ENCODE measurements around the gene ZNF638.

Gene ZNF638

GRCh38 chr2:71332435-71332796 lies 834 bp downstream of the ZNF638 start:
- DNase-seq (ENCODE audit: low read depth in 2 of 2), result no peak

GRCh38 chr2:71333619-71334018 lies 2.0 kb downstream of the ZNF638 start:
- no peak for DNase-seq (ENCODE audit: low read depth in 2 of 2)

DNA sequence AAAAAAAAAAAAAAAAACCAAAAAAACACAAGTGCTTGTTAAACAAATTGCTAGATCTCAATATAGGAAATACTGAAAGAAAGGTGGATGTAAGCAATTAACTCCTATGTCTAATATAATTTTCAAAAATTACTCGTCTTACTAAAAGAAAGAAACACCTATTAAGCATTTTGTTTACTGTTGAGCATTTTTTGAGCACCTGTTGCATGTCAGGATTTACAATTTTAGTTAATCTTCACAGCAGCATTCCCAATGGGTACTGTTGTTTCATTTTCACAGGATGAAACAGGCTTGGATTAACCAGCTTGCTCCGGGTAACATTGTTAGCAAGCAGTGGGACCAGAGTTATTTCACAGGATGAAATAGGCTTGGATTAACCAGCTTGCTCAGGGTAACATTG lies 4.8 kb downstream of the ZNF638 start:
- no peak for DNase-seq (ENCODE audit: low read depth in 2 of 2)

DNA sequence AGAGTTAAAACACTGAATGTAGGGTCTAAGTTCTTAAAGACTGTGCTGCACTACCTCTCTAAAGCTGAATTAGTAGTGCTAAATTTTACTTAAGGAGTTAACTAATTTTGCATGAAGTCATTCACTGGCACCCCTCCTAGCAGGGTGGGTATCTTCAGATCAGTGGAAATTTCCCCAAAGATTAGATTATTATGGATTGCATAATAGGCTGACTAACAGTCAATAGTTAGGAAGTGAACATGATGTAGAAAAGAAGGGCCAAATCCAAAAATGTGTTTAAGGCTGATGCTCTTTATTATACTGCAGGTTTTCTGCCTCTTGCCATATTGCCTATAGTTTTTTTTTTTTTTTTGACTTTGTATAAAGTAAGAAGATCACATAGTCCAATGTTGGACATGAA lies 5.2 kb downstream of the ZNF638 start:
- no peak for DNase-seq (ENCODE audit: low read depth in 2 of 2)

GRCh38 chr2:71337776-71338175 lies 6.2 kb downstream of the ZNF638 start:
- DNase-seq (ENCODE audit: low read depth in 2 of 2), result no peak

GRCh38 chr2:71339685-71340084 lies 8.1 kb downstream of the ZNF638 start:
- DNase-seq (ENCODE audit: low read depth in 2 of 2), result no peak

DNA sequence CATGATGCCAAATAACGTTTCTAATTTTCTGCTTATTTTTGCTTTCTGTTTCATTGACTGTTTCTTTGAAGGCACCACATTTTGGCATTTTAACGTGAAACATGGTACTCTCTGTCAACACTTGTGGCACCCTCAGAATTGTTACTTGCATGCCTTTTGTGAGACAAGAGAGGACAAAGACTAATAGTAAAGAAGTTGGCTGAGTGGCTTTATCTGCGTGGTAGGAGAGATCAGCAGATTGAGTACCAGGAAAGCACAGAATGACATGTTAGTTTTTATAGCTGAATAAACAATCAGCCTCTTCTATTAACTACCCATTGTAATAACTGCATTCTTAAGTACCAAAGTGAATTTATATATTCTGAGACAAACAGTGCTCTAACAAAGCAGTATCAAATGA lies 8.6 kb downstream of the ZNF638 start:
- no peak for DNase-seq (ENCODE audit: low read depth in 2 of 2)

DNA sequence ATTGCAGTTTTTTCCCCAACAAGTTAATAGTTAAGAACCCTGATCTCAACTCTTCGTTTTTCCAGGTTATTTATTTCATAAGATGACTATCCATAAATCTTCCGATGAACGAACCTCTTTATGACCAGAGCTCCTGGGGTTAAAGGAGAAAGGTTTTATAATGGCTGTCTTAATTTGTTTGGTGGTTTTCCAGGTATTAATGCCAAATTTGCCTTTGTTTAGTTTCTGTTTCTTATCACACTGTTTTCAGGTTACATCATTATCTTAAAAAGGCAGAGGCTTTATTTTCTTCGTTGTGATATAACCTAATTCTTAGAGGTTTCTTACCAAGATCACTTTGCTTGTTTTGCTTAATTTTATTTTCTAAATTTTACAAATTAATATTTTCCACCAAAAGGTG lies 10.1 kb downstream of the ZNF638 start:
- DNase-seq (ENCODE audit: low read depth in 2 of 2), result no peak

DNA sequence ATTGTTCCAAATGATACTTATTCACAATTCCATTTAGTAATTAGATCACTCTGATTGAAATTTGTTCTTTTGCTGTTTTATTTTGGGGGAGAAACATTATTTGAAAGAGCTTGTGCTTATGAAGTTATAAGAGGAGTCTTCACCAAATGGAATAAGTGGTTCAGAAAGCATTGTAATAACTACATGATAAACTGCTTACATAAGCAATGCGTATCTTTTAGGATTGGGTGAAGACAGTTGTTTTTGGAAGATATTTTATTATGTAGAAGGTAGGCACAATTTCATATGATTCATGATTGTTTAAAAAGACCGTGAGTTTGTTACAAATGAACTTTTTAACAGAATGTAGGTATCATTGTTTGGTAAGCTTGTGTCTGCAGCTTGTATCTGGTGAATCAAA lies 14.5 kb downstream of the ZNF638 start:
- no peak for DNase-seq (ENCODE audit: low read depth in 2 of 2)

GRCh38 chr2:71347517-71347916 lies 15.9 kb downstream of the ZNF638 start:
- DNase-seq (ENCODE audit: low read depth in 2 of 2), result no peak

GRCh38 chr2:71348302-71348701 lies 16.7 kb downstream of the ZNF638 start:
- no peak for DNase-seq (ENCODE audit: low read depth in 2 of 2)

GRCh38 chr2:71353248-71353647 lies 21.7 kb downstream of the ZNF638 start:
- DNase-seq (ENCODE audit: low read depth in 2 of 2), result no peak

- DNase-seq (ENCODE audit: low read depth in 2 of 2), result no peak
These were observed 27.5 kb downstream of the ZNF638 start for GRCh38 chr2:71358931-71359671.

DNA sequence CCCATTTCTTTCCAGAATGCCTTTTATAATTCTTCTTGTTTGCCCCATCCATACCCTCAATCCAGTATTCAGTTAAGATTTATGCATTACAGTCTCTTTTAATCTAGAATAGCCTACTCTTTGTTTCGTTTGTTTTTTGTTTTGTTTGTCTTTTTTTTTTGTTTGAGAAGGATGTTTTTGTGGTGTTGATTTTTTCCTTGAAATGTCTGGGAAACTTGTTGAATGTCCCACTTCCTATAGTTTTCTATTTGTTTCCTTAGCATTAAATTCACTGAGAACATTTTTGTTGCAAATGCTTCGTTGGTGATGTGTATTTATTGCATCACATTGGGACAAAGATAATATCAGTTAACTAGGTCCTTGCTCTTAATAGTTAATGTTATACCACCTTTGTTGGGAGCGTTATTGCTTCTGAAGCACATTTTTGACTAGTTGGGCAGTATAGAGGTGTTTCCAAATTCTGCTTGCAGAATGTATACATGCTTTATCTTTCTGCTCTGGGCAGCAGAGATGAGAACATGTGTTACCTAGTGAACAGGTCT lies 28.9 kb downstream of the ZNF638 start:
- DNase-seq (ENCODE audit: low read depth in 2 of 2), result no peak

DNA sequence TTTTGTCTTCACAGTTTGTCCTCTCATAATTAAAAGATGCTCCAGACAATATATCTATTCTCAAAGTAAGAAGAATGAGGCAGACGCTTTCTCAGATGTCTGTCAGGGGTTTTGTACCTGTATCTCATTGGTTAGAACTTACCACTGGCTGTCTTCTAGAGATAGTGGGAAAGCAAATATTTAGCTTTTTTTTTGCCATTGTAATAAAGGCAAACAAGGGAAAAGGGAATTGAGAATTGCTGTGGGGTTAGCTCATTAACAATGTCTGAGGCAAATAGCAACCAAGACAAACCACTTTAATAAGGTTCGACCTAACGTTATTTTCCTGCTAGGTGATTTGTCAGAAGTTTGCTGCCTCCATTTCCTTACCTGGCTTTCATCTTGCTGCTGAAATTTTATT lies 30.0 kb downstream of the ZNF638 start:
- no peak for DNase-seq (ENCODE audit: low read depth in 2 of 2)

DNA sequence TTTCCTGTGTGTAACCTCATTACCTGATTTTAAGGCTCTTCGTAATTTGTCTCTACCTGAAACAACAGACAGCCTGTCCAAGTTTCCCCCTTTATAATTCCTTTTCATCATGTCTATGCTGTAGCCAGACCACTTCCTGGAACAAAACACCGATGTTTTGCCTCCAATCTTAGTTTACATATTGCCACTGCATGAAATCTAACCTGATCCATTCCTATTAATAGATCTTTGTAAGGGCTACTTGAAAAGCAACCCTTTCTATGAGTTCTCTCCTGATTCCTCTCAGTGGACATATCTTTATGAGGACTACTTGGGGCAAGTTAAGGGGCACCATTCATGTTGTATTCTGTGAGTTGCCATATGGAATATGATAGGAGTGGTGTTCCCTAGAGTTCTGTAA lies 30.9 kb downstream of the ZNF638 start:
- DNase-seq (ENCODE audit: low read depth in 2 of 2), result no peak

DNA sequence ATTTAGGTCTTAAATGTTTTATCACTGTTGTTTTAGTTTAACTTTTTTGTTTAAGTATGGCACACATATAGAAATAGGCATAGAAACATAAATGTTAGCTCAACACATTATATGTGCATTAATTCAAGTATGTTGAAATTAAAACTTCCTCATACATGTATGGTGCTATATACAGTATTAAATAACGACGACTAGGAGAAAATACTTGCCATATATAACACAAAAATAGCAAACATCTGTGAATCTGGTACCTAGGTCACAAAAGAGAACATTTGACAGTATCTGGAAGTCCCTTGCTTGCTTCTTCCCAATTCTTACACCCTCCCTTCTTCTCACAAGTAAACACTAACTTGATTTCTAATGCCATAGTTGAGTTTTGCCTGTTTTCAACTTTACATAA lies 38.4 kb downstream of the ZNF638 start:
- DNase-seq (ENCODE audit: low read depth in 2 of 2), result no peak

DNA sequence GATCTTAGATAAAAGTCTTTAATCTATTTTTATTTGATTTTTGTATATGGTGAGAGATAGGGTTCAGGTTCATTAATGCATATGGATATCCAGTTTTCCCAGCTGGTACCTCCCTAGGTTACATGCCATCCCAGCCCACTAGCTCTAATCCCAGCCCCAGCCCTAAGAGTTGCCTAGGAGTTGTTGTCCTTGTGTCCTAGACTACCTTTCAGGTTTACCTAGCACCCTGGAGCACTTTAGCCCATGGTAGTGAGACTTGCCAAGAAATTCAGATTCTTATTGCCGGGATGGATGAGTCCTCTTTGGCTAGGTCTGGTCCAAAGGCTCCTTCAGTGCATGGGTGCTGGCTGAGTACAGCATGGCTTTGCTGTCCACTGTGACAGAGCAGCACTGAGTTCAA lies 40.5 kb downstream of the ZNF638 start:
- DNase-seq (ENCODE audit: low read depth in 2 of 2), result no peak

- DNase-seq (ENCODE audit: low read depth in 2 of 2), result no peak
These were observed 47.5 kb downstream of the ZNF638 start for GRCh38 chr2:71379086-71379485.

GRCh38 chr2:71380665-71381064 lies 49.1 kb downstream of the ZNF638 start:
- DNase-seq (ENCODE audit: low read depth in 2 of 2), result no peak

DNA sequence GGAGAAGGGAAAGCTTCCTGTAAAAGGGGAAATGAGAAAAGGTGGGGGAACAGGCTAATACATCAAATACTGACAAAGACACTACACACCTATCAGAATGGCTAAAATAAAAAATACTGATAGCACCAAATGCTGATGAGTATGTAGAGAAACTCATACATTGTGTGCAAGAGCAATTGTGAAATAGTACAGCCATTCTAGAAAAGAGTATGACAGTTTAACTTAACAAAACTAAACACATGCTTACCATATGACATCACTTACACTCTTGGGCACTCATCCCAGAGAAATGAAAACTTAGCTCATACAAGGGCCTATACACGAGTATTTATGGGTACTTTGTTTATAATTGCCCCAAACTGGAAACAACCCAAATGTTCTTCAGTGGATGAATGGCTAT lies 53.4 kb downstream of the ZNF638 start:
- no peak for DNase-seq (ENCODE audit: low read depth in 2 of 2)

DNA sequence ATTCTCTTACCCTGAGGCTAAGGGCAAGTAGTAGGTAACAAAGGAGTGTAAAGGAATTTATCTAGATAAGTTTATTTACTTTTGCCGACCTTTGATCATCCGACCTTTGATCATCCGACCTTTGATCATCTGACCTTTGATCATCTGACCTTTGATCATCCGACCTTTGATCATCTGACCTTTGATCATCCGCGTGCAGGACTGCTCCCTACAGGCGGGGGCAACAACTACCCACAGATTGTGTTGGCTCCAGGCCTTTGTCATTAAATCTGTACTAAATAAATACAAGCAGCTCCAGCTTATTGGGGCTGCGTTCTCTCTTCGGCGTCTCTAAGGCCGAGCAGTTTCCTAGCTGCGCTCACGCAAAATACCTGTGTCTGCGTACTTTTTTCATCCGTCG lies 56.6 kb downstream of the ZNF638 start:
- no peak for DNase-seq (ENCODE audit: low read depth in 2 of 2)

DNA sequence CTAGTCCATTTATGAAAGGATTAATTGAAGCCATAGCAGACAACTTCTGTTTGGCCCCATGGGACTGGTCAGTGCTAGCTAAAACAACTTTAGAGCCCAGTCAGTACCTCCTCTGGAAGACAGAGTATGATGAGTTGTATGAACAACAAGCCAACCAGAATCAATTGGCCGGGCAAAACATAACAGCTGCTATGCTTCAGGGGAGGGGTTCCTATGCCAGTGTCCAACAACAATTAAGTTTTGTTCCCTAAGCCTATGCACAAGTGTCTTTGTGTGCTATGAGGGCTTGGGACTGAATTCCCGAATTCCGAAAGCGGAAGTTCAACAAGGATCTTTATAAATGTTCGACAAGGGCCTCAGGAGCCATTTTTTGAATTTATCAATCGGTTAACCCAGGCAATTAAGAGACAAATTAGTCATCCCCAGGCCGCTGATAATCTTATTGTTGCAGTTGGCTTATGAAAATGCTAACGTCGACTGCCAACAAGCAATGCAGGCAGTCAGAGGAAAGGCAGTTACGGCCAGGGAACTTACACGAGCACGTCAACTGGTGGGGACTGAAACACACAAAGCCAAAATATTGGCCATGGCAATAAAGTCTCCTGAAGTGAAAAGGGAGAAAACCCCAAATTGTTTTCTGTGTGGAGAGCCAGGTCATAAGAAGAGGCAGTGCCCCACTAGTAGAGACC lies 57.9 kb downstream of the ZNF638 start:
- no peak for DNase-seq (ENCODE audit: low read depth in 2 of 2)
